GM18867 (cell line): ENCODE measurements around the gene PRAC1.

Source experiments
- ATAC-seq: cut with Tn5 transposase; IDR thresholded peaks from one replicate; pipeline ENCODE4 v1.9.1; 2021; ENCODE audit warnings: mild to moderate bottlenecking, moderate library complexity; ENCODE audit not compliant: unreplicated experiment

Gene PRAC1

DNA sequence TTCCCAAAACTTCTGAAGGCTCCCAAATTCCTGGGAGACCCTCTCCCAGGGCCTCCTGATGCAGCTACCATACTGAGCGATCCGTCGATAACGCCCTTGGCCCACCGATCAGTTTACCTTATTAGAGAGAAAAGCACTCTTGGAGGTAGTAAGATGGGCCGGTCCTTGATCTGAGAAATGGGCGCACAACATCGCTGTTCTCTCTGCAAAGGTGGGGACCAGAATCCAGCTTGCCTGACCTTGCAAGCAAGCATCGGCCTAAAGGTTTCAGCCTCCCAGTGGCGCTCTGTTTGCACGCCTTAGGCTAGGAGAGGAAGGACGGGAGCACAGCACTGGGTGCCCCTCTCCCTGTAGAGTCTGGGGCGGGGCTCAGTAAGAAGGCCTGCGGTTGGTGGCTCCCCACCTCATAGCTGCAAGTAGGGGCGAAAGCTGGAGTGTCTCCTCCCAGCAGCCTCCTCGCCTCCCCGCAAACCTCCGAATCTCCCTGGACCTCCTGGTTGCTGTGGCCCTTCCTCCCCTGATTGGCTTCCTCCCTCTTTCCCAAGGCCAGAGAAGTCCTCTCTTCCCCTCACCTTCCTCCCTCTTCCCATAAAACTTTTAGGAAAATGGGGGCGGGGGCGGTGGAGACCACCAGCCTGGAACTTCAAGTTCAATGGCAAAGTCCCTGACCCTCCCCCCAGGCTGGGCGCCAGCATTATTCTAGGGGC lies at the start of gene PRAC1:
PRAC1 (minus strand) TSS at position 318 of the 707 bp plus-strand sequence; CDS start at position 192, 126 bp downstream.
- ATAC-seq, result no peak

- no peak for ATAC-seq
Measured at GRCh38 chr17:48770954-48771353, 48.6 kb upstream of the PRAC1 start.

DNA sequence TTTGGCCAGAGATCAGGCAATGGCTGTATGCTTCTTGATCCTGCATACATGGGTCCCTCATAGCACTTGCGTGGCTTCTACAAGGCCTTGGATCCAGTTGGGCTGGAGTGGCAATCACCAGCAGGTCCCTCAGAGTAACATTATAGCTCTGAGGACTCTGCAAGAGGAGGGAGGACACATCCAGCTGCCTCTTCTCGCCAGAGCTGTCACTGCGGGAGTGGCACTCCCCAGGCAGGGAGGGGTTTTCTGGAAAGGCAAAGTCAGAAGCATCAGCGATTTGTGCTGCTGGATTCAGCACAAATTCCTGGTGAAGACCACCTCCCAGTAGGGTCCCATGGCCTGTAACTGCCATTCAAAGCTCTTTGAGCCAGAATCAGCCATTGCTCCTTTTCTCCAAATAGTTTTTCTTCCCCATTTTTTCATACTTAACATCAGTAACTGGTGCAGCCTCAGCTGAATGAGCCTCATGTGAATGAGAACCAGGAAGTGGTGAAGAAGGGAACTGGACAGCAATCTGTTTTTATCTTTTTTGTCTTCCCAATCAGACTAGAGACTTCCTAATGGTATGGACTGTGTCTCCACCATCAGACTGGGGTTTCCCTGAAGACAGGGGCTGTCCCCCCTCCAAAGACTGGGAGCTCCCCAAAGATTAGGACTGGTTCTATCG lies 46.8 kb upstream of the PRAC1 start:
- ATAC-seq, result no peak

- ATAC-seq, result no peak
Measured at GRCh38 chr17:48767263-48767774, 45.0 kb upstream of the PRAC1 start.

GRCh38 chr17:48761114-48761513 lies 38.8 kb upstream of the PRAC1 start:
- ATAC-seq, result no peak

- ATAC-seq, result no peak
Measured at GRCh38 chr17:48760411-48760810, 38.1 kb upstream of the PRAC1 start.

DNA sequence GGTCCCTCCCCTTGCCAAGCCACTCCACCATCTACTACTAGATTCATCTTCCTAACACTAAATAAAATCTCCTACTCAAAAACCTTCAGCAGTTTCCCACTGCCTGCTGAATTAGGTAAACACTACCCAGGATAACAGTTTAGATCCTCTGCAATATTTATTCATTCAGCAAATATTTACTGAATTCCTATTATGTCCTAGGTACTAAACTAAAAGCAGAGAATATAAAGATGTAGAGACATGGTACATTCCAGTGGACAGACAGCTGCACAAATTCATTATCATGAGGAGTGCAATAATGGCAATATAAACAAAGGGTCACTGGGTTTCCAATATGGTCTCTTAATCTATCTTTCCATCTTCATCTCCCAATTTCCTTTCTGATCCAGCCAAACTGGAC lies 37.0 kb upstream of the PRAC1 start:
- ATAC-seq, result no peak

DNA sequence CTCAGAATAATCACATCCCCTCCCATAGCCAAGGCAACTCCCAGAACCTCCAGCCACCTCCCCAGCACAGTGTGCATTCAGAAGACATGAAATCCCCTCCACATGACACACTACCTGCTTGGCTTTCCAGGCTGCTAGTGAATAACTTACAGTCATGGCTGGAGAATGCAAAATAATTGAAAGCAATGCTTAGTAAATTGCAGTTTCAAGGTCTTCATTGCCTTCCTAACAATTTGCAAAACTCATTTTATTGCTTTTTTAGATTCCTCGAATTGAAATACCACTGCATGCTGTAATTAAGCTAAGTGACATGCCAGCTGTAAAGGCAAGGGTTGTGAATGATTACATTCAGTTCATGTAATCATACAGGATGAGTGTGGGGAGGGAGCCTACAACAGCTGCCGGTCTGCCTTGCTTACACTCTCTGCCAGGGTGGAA lies 35.2 kb upstream of the PRAC1 start:
- ATAC-seq, result no peak

GRCh38 chr17:48756830-48757251 lies 34.5 kb upstream of the PRAC1 start:
- ATAC-seq, result no peak

DNA sequence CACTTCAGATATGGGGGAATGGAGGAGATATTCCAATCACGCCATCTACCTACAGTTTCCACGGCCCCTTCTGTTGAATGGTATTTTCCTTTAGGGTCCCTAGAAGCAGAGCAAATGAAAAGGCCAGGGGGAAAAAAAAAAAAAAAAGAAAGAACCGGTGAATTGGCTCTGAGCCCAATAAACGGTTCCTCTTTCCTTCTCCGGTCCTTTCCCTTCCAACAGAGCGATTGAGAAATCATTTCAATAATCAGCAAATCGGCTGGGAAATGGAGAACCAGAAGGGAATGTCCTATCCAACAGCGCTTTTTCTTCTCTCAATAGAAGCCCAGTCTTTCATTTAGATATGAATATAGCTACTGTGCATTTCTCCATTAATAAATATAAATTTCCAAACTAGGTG lies 33.0 kb upstream of the PRAC1 start:
- no peak for ATAC-seq

DNA sequence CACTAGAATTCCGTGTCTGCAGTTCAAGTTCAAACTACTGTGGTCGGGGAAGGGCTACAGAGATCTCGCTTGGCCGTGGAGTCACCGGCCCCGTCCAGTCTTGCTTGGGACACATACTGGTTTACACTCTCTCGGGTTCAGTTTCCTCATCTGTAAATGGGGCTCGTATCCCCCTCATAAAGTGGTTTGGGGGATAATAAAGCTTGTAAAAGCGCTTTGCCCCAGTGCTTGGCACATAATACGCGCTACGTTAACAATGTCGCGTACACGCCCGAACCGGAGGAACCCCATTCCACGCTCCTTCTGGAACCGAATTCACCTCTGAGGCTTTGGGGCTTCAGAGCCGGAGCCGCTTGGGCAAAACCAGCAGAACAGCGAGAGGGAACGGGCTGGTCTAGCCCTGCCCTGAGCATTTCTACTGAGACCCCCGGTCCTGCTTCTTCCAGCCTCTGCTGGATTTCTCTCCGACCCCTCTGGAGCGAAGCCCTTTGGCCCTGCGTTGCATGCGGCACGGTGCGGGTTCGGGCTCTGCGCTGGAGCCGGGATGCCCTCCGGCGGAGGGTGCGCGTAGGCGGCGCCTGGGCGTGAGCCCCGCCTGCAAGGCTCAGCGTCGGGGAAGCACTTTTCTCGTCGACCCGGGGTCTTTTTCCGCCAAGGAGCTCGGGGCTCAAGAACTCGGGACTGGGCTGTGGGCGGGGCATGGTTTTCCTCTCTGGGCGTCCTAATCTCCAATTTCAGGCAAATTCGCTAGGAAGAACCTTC lies 32.4 kb upstream of the PRAC1 start:
- ATAC-seq, result no peak

DNA sequence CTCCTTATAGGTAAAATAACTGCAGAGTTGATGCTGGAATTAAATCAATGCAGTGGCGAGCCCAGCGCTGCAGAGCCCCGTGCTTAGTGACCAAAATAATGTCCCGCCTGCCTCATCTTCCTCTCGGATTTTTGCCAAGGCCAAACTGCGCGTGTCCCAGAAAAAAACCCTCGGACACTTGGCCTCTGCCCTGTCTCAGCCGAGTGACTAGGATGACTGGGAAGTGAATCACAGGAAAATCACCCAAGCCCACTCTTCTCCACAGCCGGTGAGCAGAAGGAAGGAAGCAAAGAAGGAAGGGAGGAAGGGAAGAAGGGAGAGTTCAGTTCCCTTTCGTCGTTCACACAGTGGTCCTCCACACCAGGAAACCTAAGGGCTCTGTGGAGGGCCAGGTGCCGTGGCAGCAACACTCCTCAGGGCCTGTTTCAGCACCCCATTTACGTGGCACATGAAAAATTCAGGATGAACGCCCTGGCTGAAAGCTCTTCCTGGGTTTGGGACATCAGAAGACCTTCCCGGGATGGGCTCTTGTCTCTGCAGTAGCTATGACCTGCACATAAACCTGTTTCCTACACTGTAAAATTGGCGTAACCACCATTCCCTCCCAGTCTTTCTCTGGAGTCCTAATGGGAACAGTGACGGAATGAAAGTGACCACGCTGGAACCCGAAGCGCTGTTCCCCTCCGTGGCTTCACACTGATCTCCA lies 31.6 kb upstream of the PRAC1 start:
- ATAC-seq, result no peak

GRCh38 chr17:48752399-48753288 lies 30.3 kb upstream of the PRAC1 start:
- no peak for ATAC-seq

- no peak for ATAC-seq
Measured at GRCh38 chr17:48751733-48752398, 29.5 kb upstream of the PRAC1 start.

DNA sequence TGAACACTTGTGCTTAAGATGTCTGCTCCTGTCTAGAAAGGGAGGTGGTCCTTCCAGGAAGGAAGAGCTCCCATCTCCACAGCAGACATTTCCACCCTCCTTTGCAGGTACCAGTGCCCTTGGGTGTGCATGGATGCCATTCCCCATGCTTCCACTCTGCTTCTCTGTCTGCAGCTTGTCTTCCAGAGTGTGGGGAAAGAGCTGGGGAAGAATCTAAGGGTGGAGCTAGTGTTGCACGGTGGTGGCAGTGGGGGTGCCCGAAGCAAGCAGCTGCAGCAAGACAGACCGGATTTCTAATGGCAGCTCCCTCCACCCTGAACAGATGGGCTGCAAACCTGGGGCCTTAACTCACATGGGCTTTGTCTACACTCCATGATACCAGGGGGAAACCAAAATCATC lies 28.9 kb upstream of the PRAC1 start:
- ATAC-seq, result no peak

GRCh38 chr17:48749621-48750553 lies 27.6 kb upstream of the PRAC1 start:
- no peak for ATAC-seq

DNA sequence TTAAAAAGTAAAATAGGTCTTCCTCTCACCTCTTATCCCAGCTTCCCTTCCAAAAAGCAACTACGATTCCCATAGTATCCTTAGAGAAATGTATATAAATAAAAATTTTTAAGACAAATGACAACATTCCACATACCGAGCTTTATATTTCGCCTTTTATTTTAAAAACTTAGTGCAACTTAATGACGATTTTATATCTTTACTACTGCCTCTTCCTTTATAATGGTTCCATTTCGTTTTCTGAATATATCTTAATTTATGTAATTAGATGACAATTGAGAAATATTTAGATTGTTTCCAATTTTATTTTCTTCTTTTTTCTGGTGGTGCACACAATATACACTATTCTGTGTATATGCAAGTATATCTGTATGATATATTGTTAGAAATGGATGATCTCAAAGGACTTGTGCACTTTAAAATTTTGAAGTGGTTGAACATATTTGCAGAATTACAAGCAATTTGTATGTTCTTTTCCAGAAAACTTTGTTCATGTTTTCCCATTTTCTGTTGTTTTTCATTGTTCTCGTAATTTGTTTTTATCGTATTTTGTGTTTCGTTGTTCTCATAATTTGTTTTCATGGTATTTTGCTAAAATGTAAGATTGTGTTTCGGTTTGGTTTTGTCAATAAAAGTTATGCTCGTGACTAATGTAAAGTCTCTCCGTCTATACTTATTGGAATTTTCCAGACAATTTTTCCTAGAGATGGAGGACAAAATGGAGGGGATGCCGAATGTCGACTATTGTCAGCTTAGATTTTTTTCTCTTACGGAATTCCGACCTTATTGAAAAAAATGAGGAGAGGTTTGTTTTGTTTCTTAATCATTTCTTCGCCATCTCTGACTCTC lies 26.6 kb upstream of the PRAC1 start:
- no peak for ATAC-seq
